ENCODE measurements around the gene EPB41L3. TPM values are rescaled to one million over a fixed set of nuclear protein-coding genes. Genes with fewer than 3 reads are reported as not detected.
A peak's percentile ranks its signal among the peaks of the same experiment; 100 is the strongest.

Gene EPB41L3
- total and polyA plus RNA-seq, 2 experiments from 2014 or later, result 201 to 886 TPM

DNA sequence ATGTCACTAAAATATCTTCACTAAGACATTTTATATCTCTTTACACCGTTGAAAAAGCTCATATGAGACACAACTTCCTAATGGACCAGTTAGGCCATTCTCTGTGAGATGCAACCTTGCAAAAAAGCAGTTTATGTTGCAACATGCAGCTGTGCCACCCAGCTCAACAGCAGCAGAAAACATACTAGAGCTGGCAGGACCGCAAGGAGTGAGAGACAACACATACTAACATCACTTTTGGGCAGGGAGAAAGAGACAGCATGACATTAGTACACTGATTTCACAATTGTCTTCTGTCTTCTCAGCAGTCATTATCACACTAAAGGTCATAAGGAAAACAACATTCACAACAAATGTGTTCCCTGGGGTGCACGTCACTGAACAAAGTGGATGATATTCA lies 122.9 kb downstream of the EPB41L3 start:
- DNase-seq (ENCODE audit: low read depth in 1 of 2, low spot score in 1 of 2), result no peak
- Histone ChIP-seq H3K36me3 (peaks cover 41% of the 10 kb centered on the region), H3K4me3 (no peak overlapping the region), H3K9me3 (ENCODE audit: low read depth) (no peaks in the 10 kb centered on the region), H3K4me1 (ENCODE audit: low read depth) (no peaks in the 10 kb centered on the region), H3K27me3 (no peaks in the 10 kb centered on the region), H3K27ac (no peak overlapping the region)
- TF ChIP-seq, protein P1, sequence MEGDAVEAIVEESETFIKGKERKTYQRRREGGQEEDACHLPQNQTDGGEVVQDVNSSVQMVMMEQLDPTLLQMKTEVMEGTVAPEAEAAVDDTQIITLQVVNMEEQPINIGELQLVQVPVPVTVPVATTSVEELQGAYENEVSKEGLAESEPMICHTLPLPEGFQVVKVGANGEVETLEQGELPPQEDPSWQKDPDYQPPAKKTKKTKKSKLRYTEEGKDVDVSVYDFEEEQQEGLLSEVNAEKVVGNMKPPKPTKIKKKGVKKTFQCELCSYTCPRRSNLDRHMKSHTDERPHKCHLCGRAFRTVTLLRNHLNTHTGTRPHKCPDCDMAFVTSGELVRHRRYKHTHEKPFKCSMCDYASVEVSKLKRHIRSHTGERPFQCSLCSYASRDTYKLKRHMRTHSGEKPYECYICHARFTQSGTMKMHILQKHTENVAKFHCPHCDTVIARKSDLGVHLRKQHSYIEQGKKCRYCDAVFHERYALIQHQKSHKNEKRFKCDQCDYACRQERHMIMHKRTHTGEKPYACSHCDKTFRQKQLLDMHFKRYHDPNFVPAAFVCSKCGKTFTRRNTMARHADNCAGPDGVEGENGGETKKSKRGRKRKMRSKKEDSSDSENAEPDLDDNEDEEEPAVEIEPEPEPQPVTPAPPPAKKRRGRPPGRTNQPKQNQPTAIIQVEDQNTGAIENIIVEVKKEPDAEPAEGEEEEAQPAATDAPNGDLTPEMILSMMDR (IDR thresholded peaks at IDR 0.05; ENCODE audit: low read depth, low read length), result no peak

GRCh38 chr18:5419601-5420000 lies 124.2 kb downstream of the EPB41L3 start:
- Histone ChIP-seq H3K36me3 (peaks cover 41% of the 10 kb centered on the region), H3K9me3 (ENCODE audit: low read depth) (no peaks in the 10 kb centered on the region), H3K27me3 (no peaks in the 10 kb centered on the region), H3K27ac (no peak overlapping the region), H3K4me1 (ENCODE audit: low read depth) (peaks cover 4% of the 10 kb centered on the region), H3K4me3 (no peak overlapping the region)
- no peak for DNase-seq (ENCODE audit: low read depth in 1 of 2, low spot score in 1 of 2)
- TF ChIP-seq, protein P1 (IDR thresholded peaks at IDR 0.05; ENCODE audit: low read depth, low read length), result no peak

GRCh38 chr18:5419030-5419429 lies 124.8 kb downstream of the EPB41L3 start:
- TF ChIP-seq, protein P1 (IDR thresholded peaks at IDR 0.05; ENCODE audit: low read depth, low read length), result no peak
- H3K9me3 ChIP-seq (ENCODE audit: low read depth), result no peaks in the 10 kb centered on the region
- no peak overlapping the region for H3K27ac ChIP-seq
- peaks cover 38% of the 10 kb centered on the region for H3K36me3 ChIP-seq
- H3K27me3 ChIP-seq, result no peaks in the 10 kb centered on the region
- DNase-seq (ENCODE audit: low read depth in 1 of 2, low spot score in 1 of 2), result peak in 1 of 2 donors; percentile 42
- peaks cover 10% of the 10 kb centered on the region for H3K4me1 ChIP-seq (ENCODE audit: low read depth)
- no peak overlapping the region for H3K4me3 ChIP-seq

- Histone ChIP-seq H3K27me3 (no peaks in the 10 kb centered on the region), H3K36me3 (peaks cover 21% of the 10 kb centered on the region), H3K9me3 (ENCODE audit: low read depth) (no peaks in the 10 kb centered on the region), H3K27ac (no peak overlapping the region), H3K4me3 (no peak overlapping the region), H3K4me1 (ENCODE audit: low read depth) (peaks cover 21% of the 10 kb centered on the region)
- DNase-seq (ENCODE audit: low read depth in 1 of 2, low spot score in 1 of 2), result peak; percentile 42 to 51
- TF ChIP-seq, protein P1 (IDR thresholded peaks at IDR 0.05; ENCODE audit: low read depth, low read length), result no peak
These were observed 126.5 kb downstream of the EPB41L3 start for GRCh38 chr18:5417342-5417741.

- Histone ChIP-seq H3K27ac (no peak overlapping the region), H3K4me1 (ENCODE audit: low read depth) (peaks cover 21% of the 10 kb centered on the region), H3K27me3 (no peaks in the 10 kb centered on the region), H3K9me3 (ENCODE audit: low read depth) (no peaks in the 10 kb centered on the region), H3K4me3 (no peak overlapping the region), H3K36me3 (peaks cover 17% of the 10 kb centered on the region)
- TF ChIP-seq, protein P1 (IDR thresholded peaks at IDR 0.05; ENCODE audit: low read depth, low read length), result no peak
- DNase-seq (ENCODE audit: low read depth in 1 of 2, low spot score in 1 of 2), result no peak
These were observed 127.7 kb downstream of the EPB41L3 start for GRCh38 chr18:5416112-5416511.

DNA sequence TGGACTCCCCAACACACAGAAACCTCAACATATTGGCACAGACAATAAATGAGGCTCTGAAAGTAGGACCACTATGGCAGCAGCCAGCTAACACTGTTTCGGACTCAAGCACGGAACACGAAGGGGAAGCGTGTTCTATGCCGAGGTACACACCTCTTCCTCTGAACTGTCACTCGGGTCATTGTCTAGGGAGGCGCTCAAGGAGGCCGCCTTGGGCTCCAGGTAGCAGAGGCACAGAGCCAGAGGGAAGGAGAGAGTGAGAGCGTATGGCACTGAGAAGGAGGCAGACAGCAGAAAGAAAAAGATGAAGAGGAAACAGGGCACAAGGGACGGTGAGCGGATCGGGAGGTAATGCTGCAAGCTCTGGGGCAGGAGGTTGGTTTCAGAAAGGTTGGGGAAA lies 128.1 kb downstream of the EPB41L3 start:
- H3K27me3 ChIP-seq, result no peaks in the 10 kb centered on the region
- peaks cover 17% of the 10 kb centered on the region for H3K36me3 ChIP-seq
- peaks cover 21% of the 10 kb centered on the region for H3K4me1 ChIP-seq (ENCODE audit: low read depth)
- H3K9me3 ChIP-seq (ENCODE audit: low read depth), result no peaks in the 10 kb centered on the region
- H3K4me3 ChIP-seq, result no peak overlapping the region
- no peak for DNase-seq (ENCODE audit: low read depth in 1 of 2, low spot score in 1 of 2)
- peak overlapping the region; percentile 81 for H3K27ac ChIP-seq
- TF ChIP-seq, protein P1 (IDR thresholded peaks at IDR 0.05; ENCODE audit: low read depth, low read length), result no peak
